A549 (cell line): Measurements from ENCODE around the gene FAT4.

Experiments used
- HDAC2 ChIP-seq: fragments of 200-600 bp; sonication (generic); IDR thresholded peaks from 2 replicates; pipeline ENCODE4 v1.6.1; 2016
- KDM1A ChIP-seq: fragments of 200-600 bp; sonication (generic); IDR thresholded peaks from 2 replicates; pipeline ENCODE4 v1.6.1; 2016; ENCODE audit warnings: low read depth, mild to moderate bottlenecking

DNA sequence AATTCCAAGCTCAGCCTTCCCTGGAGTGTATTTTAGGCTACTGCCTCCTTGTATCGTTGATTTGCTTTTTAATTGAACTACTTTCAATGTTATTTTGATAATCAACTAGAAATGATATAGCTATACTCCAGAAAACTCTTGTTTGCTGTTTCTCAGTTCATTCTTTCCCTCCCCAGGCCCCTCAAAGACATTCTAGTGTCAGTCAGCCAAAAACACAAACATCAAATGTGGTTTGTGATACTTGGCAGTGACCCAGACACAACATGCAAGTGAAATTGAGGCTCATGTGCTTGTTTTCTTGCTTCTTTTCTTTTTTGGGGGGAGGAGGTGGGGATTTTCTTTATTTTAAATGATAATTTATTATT, 7.6 kb downstream of the FAT4 start:
- TF ChIP-seq KDM1A (no peak), HDAC2 (no peak)
